Gastrocnemius medialis (tissue), 4 donors: ENCODE measurements around the gene DYNLRB1. TPM values are rescaled to one million over a fixed set of nuclear protein-coding genes. Genes with fewer than 3 reads are reported as not detected.

ENCODE experiments used
- ATAC-seq, 2 donors: fragments of 150-250 bp; one replicate each; pipeline ENCODE4 v1.9.1; 2016
- DNase-seq, 2 donors: peaks; one replicate each; pipeline ENCODE4 v3.0.0-alpha.2; 2019
- H3K27ac ChIP-seq, 4 donors: fragments of 200-600 bp; sonication (generic); 1 replicate in 1 of 4; 2 replicates in 3 of 4; pipeline ENCODE4 v1.5.1; 2016 to 2018; ENCODE audit warnings: mild to moderate bottlenecking in 2 of 4, moderate library complexity in 1 of 4
- H3K27me3 ChIP-seq, 3 donors: fragments of 200-600 bp; sonication (generic) in 2 of 3; 1 replicate in 1 of 3; 2 replicates in 2 of 3; pipeline versions ENCODE4 v1.5.1 to v1.6.0; 2016 to 2019; ENCODE audit warnings: mild to moderate bottlenecking in 1 of 3, moderate library complexity in 1 of 3
- H3K36me3 ChIP-seq, 2 donors: fragments of 200-600 bp; sonication (generic) in 1 of 2; one replicate each; pipeline ENCODE4 v1.5.1; 2017 to 2018
- H3K4me1 ChIP-seq, 2 donors: fragments of 200-600 bp; sonication (generic) in 1 of 2; one replicate each; pipeline ENCODE4 v1.5.1; 2016 to 2017; ENCODE audit warnings: mild to moderate bottlenecking in 2 of 2
- H3K4me3 ChIP-seq, 4 donors: fragments of 200-600 bp; sonication (generic) in 3 of 4; 1 replicate in 1 of 4; 2 replicates in 3 of 4; pipeline ENCODE4 v1.5.1; 2016 to 2019; ENCODE audit warnings: mild to moderate bottlenecking in 2 of 4
- H3K9me3 ChIP-seq, 3 donors: fragments of 200-600 bp; sonication (generic) in 2 of 3; 1 replicate in 1 of 3; 2 replicates in 2 of 3; pipeline ENCODE4 v1.5.1; 2016 to 2019
- CTCF ChIP-seq, 5 experiments: fragments of 450-650 bp in 3 of 5; fragments of 200-600 bp in 2 of 5; sonication (generic) in 2 of 5; IDR thresholded peaks in 4 of 5; conservative IDR thresholded peaks in 1 of 5; 1 replicate in 4 of 5; 2 replicates in 1 of 5; pipeline ENCODE4 v1.5.1; 2016 to 2019; ENCODE audit warnings: antibody characterized with exemption in 5 of 5, mild to moderate bottlenecking in 3 of 5, moderate library complexity in 3 of 5
- POLR2A ChIP-seq, 2 donors: fragments of 450-650 bp; IDR thresholded peaks; one replicate each; pipeline ENCODE4 v1.6.1; 2017; ENCODE audit warnings: antibody characterized with exemption in 2 of 2, mild to moderate bottlenecking in 2 of 2, moderate library complexity in 2 of 2
- in situ Hi-C, 4 donors: fragments of 200-750 bp; cut with MboI; loops; one replicate each; pipeline versions ENCODE4 v1.15.0 to v1.8.0; 2017; ENCODE audit warnings: low sequenced_read_pairs in 4 of 4
- intact Hi-C: fragments of 100-400 bp; cut with DNase I; formaldehyde crosslinking; loops from one replicate; pipeline ENCODE4 v1.15.1; 2023; ENCODE audit warnings: low total_unique reads
- total RNA-seq, 4 donors: library from RNA; depleted of rRNA; stranded (reverse); fragments of >200 nt; gene quantifications; one replicate each; pipeline versions ENCODE4 v1.1.0 to v1.2.3, GENCODE V29; 2016

Gene DYNLRB1
- total RNA-seq, 4 donors from 2014 or later, result 115 to 216 (median 142) TPM

GRCh38 chr20:34522969-34523871 lies 7.0 kb downstream of the DYNLRB1 start:
- DNase-seq, result peak; percentile 56 to 82

DNA sequence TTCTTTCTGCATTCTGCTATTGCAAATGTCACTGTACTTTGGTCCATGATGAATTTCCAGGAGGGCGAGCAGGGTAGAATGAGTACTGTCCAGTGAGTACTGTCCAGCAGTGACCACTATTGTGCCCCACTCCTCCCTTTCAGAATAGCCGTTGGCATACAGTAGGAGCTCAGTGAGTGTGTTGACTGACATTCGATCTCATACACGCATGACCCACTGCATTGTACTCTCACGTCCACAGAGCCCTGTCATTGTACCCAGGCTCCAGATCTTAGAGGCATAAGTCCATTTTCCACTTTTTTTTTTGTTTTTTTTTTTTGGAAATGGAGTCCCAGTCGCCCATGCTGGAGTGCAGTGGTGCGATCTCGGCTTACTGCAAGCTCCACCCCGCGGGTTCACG lies 8.2 kb downstream of the DYNLRB1 start:
- TF ChIP-seq POLR2A (IDR thresholded peaks at IDR 0.05), result no peak
- no peak for TF ChIP-seq CTCF (IDR thresholded peaks at IDR 0.05 in 4 of 5, conservative IDR thresholded peaks at IDR 0.05 in 1 of 5)
- peak in 1 of 2 donors; percentile 19 for DNase-seq
- Histone ChIP-seq H3K27me3 (no peaks in the 10 kb centered on the region), H3K36me3 (peaks cover 0 to 20% of the 10 kb centered on the region in 2 donors), H3K27ac (peak overlapping the region; percentile 78 to 87 (median 79)), H3K4me1 (peaks cover 73 to 75% of the 10 kb centered on the region in 2 donors), H3K4me3 (no peak overlapping the region), H3K9me3 (no peaks in the 10 kb centered on the region)
- in situ Hi-C loops, result loop anchor here in 1 of 4 donors (5.0 kb wide), 1 partner anchor 212 kb away; no protein-coding TSS in a partner anchor
- intact Hi-C loops, result loop anchor here (5.0 kb wide), 1 partner anchor 332 kb away; no protein-coding TSS in a partner anchor
- ATAC-seq, result peak in 1 of 2 donors; percentile 29

More at GRCh38 chr20:34522969-34523871, 7.0 kb downstream of the DYNLRB1 start:
- H3K27ac ChIP-seq, result peak overlapping the region; percentile 78 to 87 (median 79)
- peaks cover 0 to 15% of the 10 kb centered on the region in 2 donors for H3K36me3 ChIP-seq
- no peaks in the 10 kb centered on the region for H3K27me3 ChIP-seq
- intact Hi-C loops, result loop anchor here (1.0 to 5.0 kb wide), 2 partner anchors 211 to 331 kb away; no protein-coding TSS in a partner anchor
- peaks cover 65 to 82% of the 10 kb centered on the region in 2 donors for H3K4me1 ChIP-seq
- peak; percentile 63 to 77 for ATAC-seq
- H3K9me3 ChIP-seq, result no peaks in the 10 kb centered on the region
- TF ChIP-seq CTCF (IDR thresholded peaks at IDR 0.05 in 4 of 5, conservative IDR thresholded peaks at IDR 0.05 in 1 of 5), result peak; percentile 69 to 81 (median 70)
- no peak for TF ChIP-seq POLR2A (IDR thresholded peaks at IDR 0.05)
- no peak overlapping the region for H3K4me3 ChIP-seq
- in situ Hi-C loops, result loop anchor here in 1 of 4 donors (5.0 kb wide), 1 partner anchor 211 kb away; no protein-coding TSS in a partner anchor

DNA sequence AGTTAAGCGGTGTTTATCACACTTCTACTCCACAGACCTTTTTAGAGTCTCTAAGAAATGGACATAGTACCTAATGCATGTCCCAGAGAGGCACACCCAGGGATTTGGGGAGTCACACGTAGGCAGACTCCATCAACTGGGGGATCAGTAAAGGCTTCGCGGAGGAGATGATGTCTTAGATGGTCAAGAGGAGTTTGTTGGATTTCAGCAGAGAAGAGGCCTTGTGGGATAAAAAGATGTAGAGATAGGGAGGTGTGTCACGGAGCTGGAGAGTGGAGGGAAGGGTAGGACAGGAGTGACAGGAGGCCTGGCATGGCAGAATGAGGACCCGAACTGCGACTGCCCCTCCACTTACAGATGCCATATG lies 9.1 kb downstream of the DYNLRB1 start:
- peaks cover 64 to 74% of the 10 kb centered on the region in 2 donors for H3K4me1 ChIP-seq
- H3K4me3 ChIP-seq, result no peak overlapping the region
- ATAC-seq, result no peak
- peaks cover 0 to 23% of the 10 kb centered on the region in 2 donors for H3K36me3 ChIP-seq
- peak overlapping the region; percentile 78 to 87 (median 79) for H3K27ac ChIP-seq
- H3K27me3 ChIP-seq, result no peaks in the 10 kb centered on the region
- intact Hi-C loops, result loop anchor here (5.0 kb wide), 1 partner anchor 163 kb away; the partner anchor contains the start of gene ITCH
- TF ChIP-seq CTCF (IDR thresholded peaks at IDR 0.05 in 4 of 5, conservative IDR thresholded peaks at IDR 0.05 in 1 of 5) (no peak), POLR2A (IDR thresholded peaks at IDR 0.05) (no peak)
- DNase-seq, result no peak
- H3K9me3 ChIP-seq, result no peaks in the 10 kb centered on the region
- in situ Hi-C loops, result loop anchor here in 1 of 4 donors (25.0 kb wide), 1 partner anchor 187 kb away; the partner anchor contains the start of gene TP53INP2

GRCh38 chr20:34525709-34526416 lies 9.6 kb downstream of the DYNLRB1 start:
- Histone ChIP-seq H3K36me3 (peaks cover 0 to 28% of the 10 kb centered on the region in 2 donors), H3K4me3 (no peak overlapping the region), H3K27ac (peak overlapping the region; percentile 78 to 87 (median 79)), H3K27me3 (no peaks in the 10 kb centered on the region), H3K9me3 (no peaks in the 10 kb centered on the region), H3K4me1 (peaks cover 60 to 68% of the 10 kb centered on the region in 2 donors)
- no peak for TF ChIP-seq CTCF (IDR thresholded peaks at IDR 0.05 in 4 of 5, conservative IDR thresholded peaks at IDR 0.05 in 1 of 5)
- TF ChIP-seq POLR2A (IDR thresholded peaks at IDR 0.05), result no peak
- ATAC-seq (peak; percentile 91 to 93), DNase-seq (peak; percentile 84 to 91)
- in situ Hi-C loops, result loop anchor here in 1 of 4 donors (25.0 kb wide), 1 partner anchor 186 kb away; the partner anchor contains the start of gene TP53INP2
- intact Hi-C loops, result loop anchor here (5.0 kb wide), 1 partner anchor 164 kb away; the partner anchor contains the start of gene ITCH
